HFFc6 (cell line): Measurements from ENCODE around the gene LAMA3. TPM values are rescaled to one million over a fixed set of nuclear protein-coding genes. Genes with fewer than 3 reads are reported as not detected.

ENCODE experiments used
- DNase-seq: peaks from one replicate; pipeline ENCODE4 v3.0.0-alpha.2; 2018
- H3K27ac Mint-ChIP-seq: 2 replicates; pipeline ENCODE4 v1.8.0; 2020; ENCODE audit warnings: mild to moderate bottlenecking, mixed read lengths
- H3K27me3 Mint-ChIP-seq: 2 replicates; pipeline ENCODE4 v1.8.0; 2021; ENCODE audit warnings: mild to moderate bottlenecking, moderate library complexity, mixed read lengths; ENCODE audit not compliant: insufficient read depth
- H3K36me3 Mint-ChIP-seq: 2 replicates; pipeline ENCODE4 v1.8.0; 2021; ENCODE audit warnings: low read depth, mixed read lengths
- H3K4me1 Mint-ChIP-seq: 2 replicates; pipeline ENCODE4 v1.8.0; 2020; ENCODE audit warnings: low read depth, mixed read lengths
- H3K4me3 Mint-ChIP-seq: 2 replicates; pipeline ENCODE4 v1.8.0; 2020; ENCODE audit warnings: mild to moderate bottlenecking, moderate library complexity, mixed read lengths
- H3K9me3 Mint-ChIP-seq: 2 replicates; pipeline ENCODE4 v1.8.0; 2020; ENCODE audit warnings: mild to moderate bottlenecking, mixed read lengths
- CTCF ChIP-seq: fragments of 200-600 bp; sonication (generic); IDR thresholded peaks from 2 replicates; pipeline ENCODE4 v1.5.0; 2021; ENCODE audit warnings: antibody characterized with exemption, mild to moderate bottlenecking
- long read RNA-seq: library from polyadenylated mRNA; unstranded; transcript quantifications from one replicate; pipeline ENCODE4 v2.0.0, GENCODE V29; 2019
- total RNA-seq, 6 experiments: library from RNA; stranded (reverse); fragmentation: NEBNext Ultra II Directional; extraction: Animal tissue kit (Norgen Biotek cat#: 25700); gene quantifications; 2 replicates in 1 of 6; 3 replicates in 5 of 6; pipeline ENCODE4 v1.2.3, GENCODE V29; 2021

Gene LAMA3
- 1 to 10 TPM in 2 of 6 experiments, under 1 TPM in 4; 0.46 to 1.6 (median 0.54) TPM for total RNA-seq
- long read RNA-seq, partial matches to known transcripts = 0 of 1 reads
- long read RNA-seq, other reads (novel, unspliced or antisense) = 1 of 1 reads

GRCh38 chr18:23689031-23689615 is at the start of gene LAMA3:
LAMA3 (plus strand) TSS chr18:23689453; CDS start chr18:23689684, 231 bp downstream.
- no peaks in the 10 kb centered on the region for H3K9me3 Mint-ChIP-seq

GRCh38 chr18:23640052-23640451 is 49.2 kb upstream of the LAMA3 start:
- TF ChIP-seq CTCF = no peak
- H3K9me3 Mint-ChIP-seq = 0 out of 2 replicates have a peak, but pooled peaks cover 4% of the 10 kb centered on the region
- H3K4me1 Mint-ChIP-seq = peaks cover 7% of the 10 kb centered on the region
- H3K36me3 Mint-ChIP-seq = no peaks in the 10 kb centered on the region
- H3K4me3 Mint-ChIP-seq = no peak overlapping the region
- peaks cover 16% of the 10 kb centered on the region for H3K27me3 Mint-ChIP-seq
- H3K27ac Mint-ChIP-seq = no peak overlapping the region
- no peak for DNase-seq

More at GRCh38 chr18:23689031-23689615, at the start of gene LAMA3:
- H3K4me3 Mint-ChIP-seq = 0 out of 2 replicates have a peak within 1 kb of the TSS, but pooled peaks have one; percentile 34
- H3K4me1 Mint-ChIP-seq = peaks cover 18% of the 10 kb centered on the region
- TF ChIP-seq CTCF = no peak; the same call in 1 of the 2 replicates
- H3K27ac Mint-ChIP-seq = no peak within 1 kb of the TSS
- H3K27me3 Mint-ChIP-seq = peaks cover 24% of the 10 kb centered on the region
- H3K36me3 Mint-ChIP-seq = no peaks in the 10 kb centered on the region
- DNase-seq = peak; percentile 2

- DNase-seq = no peak
- H3K27me3 Mint-ChIP-seq = peaks cover 20% of the 10 kb centered on the region
- H3K4me1 Mint-ChIP-seq = no peaks in the 10 kb centered on the region
- H3K27ac Mint-ChIP-seq = no peak overlapping the region
- TF ChIP-seq CTCF = no peak
- H3K9me3 Mint-ChIP-seq = 0 out of 2 replicates have a peak, but pooled peaks cover 4% of the 10 kb centered on the region
- H3K4me3 Mint-ChIP-seq = no peak overlapping the region
- H3K36me3 Mint-ChIP-seq = no peaks in the 10 kb centered on the region
Observed at GRCh38 chr18:23641143-23641720, 48.0 kb upstream of the LAMA3 start.

GRCh38 chr18:23641937-23642666 is 47.2 kb upstream of the LAMA3 start:
- Mint-ChIP-seq H3K27ac (no peak overlapping the region), H3K36me3 (no peaks in the 10 kb centered on the region), H3K4me1 (no peaks in the 10 kb centered on the region), H3K27me3 (peaks cover 25% of the 10 kb centered on the region), H3K4me3 (no peak overlapping the region), H3K9me3 (0 out of 2 replicates have a peak, but pooled peaks cover 4% of the 10 kb centered on the region)
- no peak for TF ChIP-seq CTCF
- DNase-seq = no peak

- Mint-ChIP-seq H3K27me3 (peaks cover 36% of the 10 kb centered on the region), H3K4me1 (no peaks in the 10 kb centered on the region), H3K9me3 (0 out of 2 replicates have a peak, but pooled peaks cover 4% of the 10 kb centered on the region), H3K4me3 (no peak overlapping the region), H3K36me3 (no peaks in the 10 kb centered on the region), H3K27ac (no peak overlapping the region)
- no peak for DNase-seq
- no peak for TF ChIP-seq CTCF
Observed at GRCh38 chr18:23643815-23644490, 45.3 kb upstream of the LAMA3 start.
